Duodenal mucosa (tissue), 2 donors: ENCODE measurements around the gene ASB6.

Experiments
- H3K27ac ChIP-seq: one replicate; pipeline ENCODE4 v1.7.0; 2013; ENCODE audit warnings: low read depth, low read length
- H3K27me3 ChIP-seq, 2 donors: one replicate each; pipeline ENCODE4 v1.7.0; 2013; ENCODE audit warnings: low read length in 2 of 2, control low read depth in 1 of 2; ENCODE audit not compliant: insufficient read depth in 2 of 2, control insufficient read depth in 1 of 2
- H3K36me3 ChIP-seq, 2 donors: one replicate each; pipeline ENCODE4 v1.7.0; 2013; ENCODE audit warnings: low read length in 2 of 2, control low read depth in 1 of 2; ENCODE audit not compliant: insufficient read depth in 2 of 2, control insufficient read depth in 1 of 2
- H3K4me1 ChIP-seq, 2 donors: one replicate each; pipeline ENCODE4 v1.7.0; 2013; ENCODE audit warnings: low read length in 2 of 2, control low read depth in 1 of 2; ENCODE audit not compliant: insufficient read depth in 2 of 2, control insufficient read depth in 1 of 2
- H3K4me3 ChIP-seq, 2 donors: one replicate each; pipeline ENCODE4 v1.7.0; 2013; ENCODE audit warnings: low read length in 2 of 2, low read depth in 1 of 2
- H3K9ac ChIP-seq, 2 donors: one replicate each; pipeline ENCODE4 v1.7.0; 2013; ENCODE audit warnings: low read length in 2 of 2, low read depth in 1 of 2
- H3K9me3 ChIP-seq, 2 donors: one replicate each; pipeline ENCODE4 v1.7.0; 2013; ENCODE audit warnings: low read length in 2 of 2, control low read depth in 1 of 2; ENCODE audit not compliant: control insufficient read depth in 1 of 2

The ASB6 gene

GRCh38 chr9:129587487-129588262, 54.3 kb downstream of the ASB6 start:
- no peaks in the 10 kb centered on the region for H3K36me3 ChIP-seq
- peaks cover 0 to 5% of the 10 kb centered on the region in 2 donors for H3K4me1 ChIP-seq
- H3K4me3 ChIP-seq = no peak overlapping the region
- H3K27me3 ChIP-seq = no peaks in the 10 kb centered on the region
- no peaks in the 10 kb centered on the region for H3K9me3 ChIP-seq
- no peak overlapping the region for H3K27ac ChIP-seq
- no peak overlapping the region for H3K9ac ChIP-seq

GRCh38 chr9:129586685-129587084, 55.3 kb downstream of the ASB6 start:
- H3K9me3 ChIP-seq = no peaks in the 10 kb centered on the region

GRCh38 chr9:129586245-129586644, 55.7 kb downstream of the ASB6 start:
- no peaks in the 10 kb centered on the region for H3K27me3 ChIP-seq

More at GRCh38 chr9:129586685-129587084, 55.3 kb downstream of the ASB6 start:
- H3K27ac ChIP-seq = no peak overlapping the region
- H3K9ac ChIP-seq = no peak overlapping the region
- peaks cover 0 to 5% of the 10 kb centered on the region in 2 donors for H3K4me1 ChIP-seq
- no peaks in the 10 kb centered on the region for H3K27me3 ChIP-seq
- no peaks in the 10 kb centered on the region for H3K36me3 ChIP-seq
- no peak overlapping the region for H3K4me3 ChIP-seq

GRCh38 chr9:129585352-129585751, 56.6 kb downstream of the ASB6 start:
- Histone ChIP-seq H3K9me3 (no peaks in the 10 kb centered on the region), H3K4me1 (peaks cover 0 to 5% of the 10 kb centered on the region in 2 donors), H3K27me3 (no peaks in the 10 kb centered on the region), H3K4me3 (no peak overlapping the region), H3K36me3 (no peaks in the 10 kb centered on the region), H3K9ac (no peak overlapping the region), H3K27ac (no peak overlapping the region)

More at GRCh38 chr9:129586245-129586644, 55.7 kb downstream of the ASB6 start:
- Histone ChIP-seq H3K9ac (no peak overlapping the region), H3K4me1 (peaks cover 0 to 5% of the 10 kb centered on the region in 2 donors), H3K9me3 (no peaks in the 10 kb centered on the region), H3K36me3 (no peaks in the 10 kb centered on the region), H3K4me3 (no peak overlapping the region), H3K27ac (no peak overlapping the region)
